ENCODE measurements around the gene ZNF716.

The ZNF716 gene

DNA sequence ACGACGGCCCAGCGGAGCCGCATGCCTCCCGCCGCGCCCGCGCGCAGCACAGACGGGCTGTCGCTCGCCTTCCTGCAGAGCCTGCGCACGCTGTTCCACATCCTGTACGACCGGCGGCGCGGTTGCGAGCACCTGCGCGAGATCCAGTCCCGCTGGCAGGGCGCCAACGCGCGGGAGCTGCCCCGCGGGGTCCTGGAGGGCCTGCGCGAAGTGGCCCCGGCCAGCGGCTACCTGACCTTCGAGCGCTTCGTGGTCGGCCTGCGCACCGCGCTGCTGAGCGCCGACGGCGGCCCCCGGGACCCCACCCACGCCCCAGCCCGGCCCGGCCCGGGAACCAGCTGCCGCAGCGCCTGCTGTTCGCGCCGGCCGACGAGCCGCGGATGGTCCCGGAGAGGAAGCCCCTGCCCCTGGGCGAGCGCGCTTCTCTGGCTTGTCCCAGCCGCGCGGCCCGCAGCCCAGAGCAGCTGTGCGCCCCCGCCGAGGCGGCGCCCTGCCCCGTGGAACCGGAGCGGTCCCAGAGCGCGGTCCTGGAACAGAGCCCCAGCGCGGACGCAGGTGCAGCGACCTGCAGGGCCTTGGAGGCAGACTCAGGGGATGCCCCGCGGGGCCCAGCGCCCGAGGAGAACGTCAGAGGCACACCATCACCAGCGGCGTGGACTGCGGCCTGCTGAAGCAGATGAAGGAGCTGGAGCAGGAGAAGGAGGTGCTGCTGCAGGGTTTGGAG, 25.3 kb upstream of the ZNF716 start:
- H3K27ac ChIP-seq (ENCODE audit: low read length), result no peak overlapping the region
- no peak overlapping the region for H3K4me2 ChIP-seq (ENCODE audit: insufficient read depth, low read length)
- H3K4me1 ChIP-seq (ENCODE audit: insufficient read depth, low read length), result no peaks in the 10 kb centered on the region
- no peaks in the 10 kb centered on the region for H3K79me2 ChIP-seq (ENCODE audit: insufficient read depth, low read length)
- H3K9me3 ChIP-seq (ENCODE audit: insufficient read depth, low read length, severe bottlenecking), result peaks cover 20% of the 10 kb centered on the region
- no peak overlapping the region for H3K9ac ChIP-seq (ENCODE audit: low read depth, low read length)
- H4K20me1 ChIP-seq (ENCODE audit: insufficient read depth, low read length), result no peaks in the 10 kb centered on the region
- TF ChIP-seq EZH2 (IDR thresholded peaks at IDR 0.05; ENCODE audit: borderline replicate concordance, low read depth, low read length, severe bottlenecking) (no peak), CTCF (IDR thresholded peaks at IDR 0.05; ENCODE audit: borderline replicate concordance, extremely low read depth, low read length, poor library complexity, severe bottlenecking) (no peak)
- H3K4me3 ChIP-seq (ENCODE audit: low read depth in 1 of 2, low read length in 2 of 2), result no peak overlapping the region
- ATAC-seq (ENCODE audit: insufficient read depth, low read depth) (no peak), DNase-seq (no peak)
- no peak overlapping the region for H2AFZ ChIP-seq (ENCODE audit: low read depth, low read length)
- H3K36me3 ChIP-seq (ENCODE audit: insufficient read depth, low read length), result no peaks in the 10 kb centered on the region
- H3K27me3 ChIP-seq (ENCODE audit: insufficient read depth, low read length, poor library complexity), result no peaks in the 10 kb centered on the region

GRCh38 chr7:57425239-57425944, 24.6 kb upstream of the ZNF716 start:
- H3K9me3 ChIP-seq (ENCODE audit: insufficient read depth, low read length, severe bottlenecking), result peaks cover 20% of the 10 kb centered on the region
- no peaks in the 10 kb centered on the region for H3K79me2 ChIP-seq (ENCODE audit: insufficient read depth, low read length)
- no peak overlapping the region for H3K9ac ChIP-seq (ENCODE audit: low read depth, low read length)
- no peaks in the 10 kb centered on the region for H3K27me3 ChIP-seq (ENCODE audit: insufficient read depth, low read length, poor library complexity)
- no peak for ATAC-seq (ENCODE audit: insufficient read depth, low read depth)
- DNase-seq, result no peak
- H3K27ac ChIP-seq (ENCODE audit: low read length), result no peak overlapping the region
- no peak overlapping the region for H2AFZ ChIP-seq (ENCODE audit: low read depth, low read length)
- H4K20me1 ChIP-seq (ENCODE audit: insufficient read depth, low read length), result no peaks in the 10 kb centered on the region
- TF ChIP-seq EZH2 (IDR thresholded peaks at IDR 0.05; ENCODE audit: borderline replicate concordance, low read depth, low read length, severe bottlenecking) (no peak), CTCF (IDR thresholded peaks at IDR 0.05; ENCODE audit: borderline replicate concordance, extremely low read depth, low read length, poor library complexity, severe bottlenecking) (no peak)
- H3K4me3 ChIP-seq (ENCODE audit: low read depth in 1 of 2, low read length in 2 of 2), result no peak overlapping the region
- H3K4me2 ChIP-seq (ENCODE audit: insufficient read depth, low read length), result no peak overlapping the region
- no peaks in the 10 kb centered on the region for H3K36me3 ChIP-seq (ENCODE audit: insufficient read depth, low read length)
- no peaks in the 10 kb centered on the region for H3K4me1 ChIP-seq (ENCODE audit: insufficient read depth, low read length)

DNA sequence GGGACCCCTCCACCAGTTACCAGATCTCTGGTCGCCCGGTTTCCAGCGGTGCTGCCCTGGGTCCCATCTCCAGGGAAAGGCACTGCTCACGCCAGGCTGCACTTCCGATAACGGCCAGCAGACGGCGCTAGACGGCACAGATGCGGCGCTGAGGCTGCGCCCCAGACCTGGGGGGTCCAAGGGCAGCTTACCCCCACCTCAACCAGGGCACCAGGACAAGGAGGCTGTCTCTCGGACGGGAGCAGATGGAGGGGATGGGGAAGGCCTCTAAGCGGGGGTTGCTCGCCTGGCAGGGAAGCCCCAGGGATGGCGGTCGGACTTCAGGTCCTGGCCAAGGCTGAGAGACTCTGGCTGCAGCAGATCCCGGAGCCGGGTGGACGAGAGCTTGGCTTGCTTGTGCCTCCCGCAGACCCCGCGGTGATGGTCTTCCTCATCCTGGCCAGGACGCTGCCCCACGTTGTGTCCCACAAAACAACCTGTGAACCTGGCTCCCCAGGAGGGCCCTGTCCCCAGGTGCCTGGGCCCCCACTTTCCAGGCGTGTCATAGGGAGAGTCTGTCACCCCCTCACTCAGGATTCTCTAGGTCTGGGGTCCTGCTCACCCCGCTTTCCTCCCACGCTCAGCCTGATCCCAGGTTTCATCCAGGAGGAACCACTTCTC, 23.9 kb upstream of the ZNF716 start:
- no peaks in the 10 kb centered on the region for H4K20me1 ChIP-seq (ENCODE audit: insufficient read depth, low read length)
- ATAC-seq (ENCODE audit: insufficient read depth, low read depth), result no peak
- no peaks in the 10 kb centered on the region for H3K27me3 ChIP-seq (ENCODE audit: insufficient read depth, low read length, poor library complexity)
- DNase-seq, result no peak
- no peak overlapping the region for H3K4me2 ChIP-seq (ENCODE audit: insufficient read depth, low read length)
- H3K27ac ChIP-seq (ENCODE audit: low read length), result no peak overlapping the region
- H3K9ac ChIP-seq (ENCODE audit: low read depth, low read length), result no peak overlapping the region
- peaks cover 20% of the 10 kb centered on the region for H3K9me3 ChIP-seq (ENCODE audit: insufficient read depth, low read length, severe bottlenecking)
- H2AFZ ChIP-seq (ENCODE audit: low read depth, low read length), result no peak overlapping the region
- H3K36me3 ChIP-seq (ENCODE audit: insufficient read depth, low read length), result no peaks in the 10 kb centered on the region
- H3K4me1 ChIP-seq (ENCODE audit: insufficient read depth, low read length), result no peaks in the 10 kb centered on the region
- no peak overlapping the region; a peak in 1 of 4 replicates for H3K4me3 ChIP-seq (ENCODE audit: low read depth in 1 of 2, low read length in 2 of 2)
- H3K79me2 ChIP-seq (ENCODE audit: insufficient read depth, low read length), result no peaks in the 10 kb centered on the region
- TF ChIP-seq CTCF (IDR thresholded peaks at IDR 0.05; ENCODE audit: borderline replicate concordance, extremely low read depth, low read length, poor library complexity, severe bottlenecking) (peak; percentile 58), EZH2 (IDR thresholded peaks at IDR 0.05; ENCODE audit: borderline replicate concordance, low read depth, low read length, severe bottlenecking) (no peak)
